NCI-H526 treated with DMSO at 0.1 percent for 48 hours (cell line): Measurements from ENCODE around the gene SLC17A2.

Experiments
- DNase-seq: peaks from one replicate; lab custom pipeline; 2025; lab: John Stamatoyannopoulos, UW

The SLC17A2 gene

GRCh38 chr6:25930532-25931410 lies at the start of gene SLC17A2:
Gene SLC17A2 (minus strand): TSS chr6:25930691. CDS start chr6:25925796, 4,895 bp downstream.
- no peak for DNase-seq

GRCh38 chr6:25975923-25976560 lies 45.6 kb upstream of the SLC17A2 start:
- no peak for DNase-seq

GRCh38 chr6:25973923-25974555 lies 43.5 kb upstream of the SLC17A2 start:
- no peak for DNase-seq

GRCh38 chr6:25972902-25973301 lies 42.4 kb upstream of the SLC17A2 start:
- no peak for DNase-seq

- DNase-seq: no peak
Observed at GRCh38 chr6:25972128-25972527, 41.6 kb upstream of the SLC17A2 start.

GRCh38 chr6:25971187-25971821 lies 40.8 kb upstream of the SLC17A2 start:
- no peak for DNase-seq

GRCh38 chr6:25968769-25969168 lies 38.3 kb upstream of the SLC17A2 start:
- no peak for DNase-seq

- DNase-seq: no peak
Observed at GRCh38 chr6:25966711-25967110, 36.2 kb upstream of the SLC17A2 start.

- no peak for DNase-seq
Observed at GRCh38 chr6:25965058-25965457, 34.6 kb upstream of the SLC17A2 start.

- peak; percentile 20 for DNase-seq
Observed at GRCh38 chr6:25963426-25964123, 33.1 kb upstream of the SLC17A2 start.

- DNase-seq: no peak
Observed at GRCh38 chr6:25962149-25963127, 31.9 kb upstream of the SLC17A2 start, which contains the start of gene TRIM38. Gene TRIM38 (plus strand): TSS chr6:25962802. CDS start chr6:25966523, 3,721 bp downstream.

- no peak for DNase-seq
Observed at GRCh38 chr6:25961619-25962148, 31.2 kb upstream of the SLC17A2 start.

- DNase-seq: no peak
Observed at GRCh38 chr6:25960734-25961133, 30.2 kb upstream of the SLC17A2 start.

GRCh38 chr6:25959890-25960536 lies 29.5 kb upstream of the SLC17A2 start:
- DNase-seq: no peak

GRCh38 chr6:25958700-25959162 lies 28.2 kb upstream of the SLC17A2 start:
- DNase-seq: no peak

GRCh38 chr6:25956226-25956625 lies 25.7 kb upstream of the SLC17A2 start:
- DNase-seq: no peak

GRCh38 chr6:25954756-25955155 lies 24.3 kb upstream of the SLC17A2 start:
- DNase-seq: no peak

GRCh38 chr6:25953733-25954132 lies 23.2 kb upstream of the SLC17A2 start:
- DNase-seq: no peak

GRCh38 chr6:25952535-25952934 lies 22.0 kb upstream of the SLC17A2 start:
- DNase-seq: no peak
